Mucosa of gallbladder (tissue), 1 donor: ENCODE data around the gene DCN. TPM values are rescaled to one million over a fixed set of nuclear protein-coding genes. Genes with fewer than 3 reads are reported as not detected.

ENCODE experiments used
- DNase-seq: peaks from one replicate; pipeline ENCODE4 v3.0.0-alpha.2; 2020; ENCODE audit warnings: low spot score
- total RNA-seq: library from RNA; stranded (reverse); gene quantifications from one replicate; pipeline ENCODE4 v1.2.1, GENCODE V29; 2021
- donor health status: DM: no; HTN: no; CAD: no.

DCN gene
- total RNA-seq, 1 donor from 2014 or later, result 387 TPM

DNA sequence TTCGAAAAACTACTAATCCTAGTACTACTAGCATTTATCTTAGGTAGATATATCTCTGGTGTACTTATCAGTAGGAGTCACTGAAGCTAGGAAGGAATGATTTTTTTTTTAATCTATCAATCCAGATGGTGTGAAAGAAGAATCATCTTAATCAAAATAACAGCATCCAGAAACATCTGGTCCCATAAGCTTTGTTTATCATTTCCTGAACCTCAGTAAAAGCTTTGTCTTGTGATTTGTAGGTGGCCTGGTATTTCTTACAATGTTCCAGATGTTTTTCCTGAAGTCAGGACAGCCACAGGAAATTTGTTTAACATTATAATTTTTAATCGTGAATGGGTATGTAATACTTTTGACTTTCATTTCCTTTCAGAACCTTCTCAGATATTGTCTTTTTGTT lies 43.3 kb downstream of the DCN start:
- DNase-seq, result no peak

DNA sequence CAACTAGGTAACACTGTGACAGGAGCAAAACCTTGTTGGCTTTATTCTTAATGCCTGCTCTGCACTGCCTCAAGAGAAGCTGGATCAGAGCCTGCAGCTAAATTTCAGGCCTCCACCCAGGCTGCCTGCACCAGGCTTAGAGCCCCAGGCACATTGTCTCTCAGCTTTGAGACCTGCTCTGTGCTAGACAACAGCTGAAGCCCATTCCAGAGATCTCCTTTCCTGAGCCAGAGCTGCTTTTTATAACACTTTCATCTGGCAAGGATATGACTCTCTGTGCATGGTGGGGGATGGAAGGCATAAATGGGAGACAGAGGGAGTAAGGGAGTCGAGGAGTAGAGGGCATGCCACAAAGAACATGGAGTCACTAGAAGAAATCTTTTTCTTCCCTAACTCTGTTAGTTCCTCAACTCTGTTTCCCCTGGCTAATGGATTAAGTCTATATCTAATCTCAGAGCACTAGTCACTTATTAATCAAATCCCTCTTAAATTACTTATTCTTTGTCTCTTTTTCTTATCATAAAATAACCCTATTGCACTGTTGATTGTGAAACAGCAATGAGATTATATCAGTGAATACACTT lies 44.2 kb downstream of the DCN start:
- no peak for DNase-seq

DNA sequence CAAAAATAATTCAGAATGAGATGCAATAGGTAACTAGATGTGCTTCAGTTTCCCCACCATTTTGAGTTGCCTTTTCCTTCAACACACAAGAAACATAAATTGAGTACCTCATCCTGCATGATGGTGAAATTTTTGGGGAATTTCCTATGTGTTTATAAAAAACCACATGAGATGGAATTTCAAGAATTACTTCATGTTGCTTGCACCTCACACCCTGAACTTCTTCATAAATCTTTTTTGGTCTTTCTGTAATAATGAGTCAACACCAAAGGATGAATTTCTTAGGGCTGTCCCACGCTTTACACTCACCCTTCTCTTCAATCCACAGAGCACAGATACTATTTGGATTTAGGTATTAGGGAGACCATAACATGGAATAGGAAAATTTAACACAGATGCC lies 48.7 kb downstream of the DCN start:
- DNase-seq, result no peak

DNA sequence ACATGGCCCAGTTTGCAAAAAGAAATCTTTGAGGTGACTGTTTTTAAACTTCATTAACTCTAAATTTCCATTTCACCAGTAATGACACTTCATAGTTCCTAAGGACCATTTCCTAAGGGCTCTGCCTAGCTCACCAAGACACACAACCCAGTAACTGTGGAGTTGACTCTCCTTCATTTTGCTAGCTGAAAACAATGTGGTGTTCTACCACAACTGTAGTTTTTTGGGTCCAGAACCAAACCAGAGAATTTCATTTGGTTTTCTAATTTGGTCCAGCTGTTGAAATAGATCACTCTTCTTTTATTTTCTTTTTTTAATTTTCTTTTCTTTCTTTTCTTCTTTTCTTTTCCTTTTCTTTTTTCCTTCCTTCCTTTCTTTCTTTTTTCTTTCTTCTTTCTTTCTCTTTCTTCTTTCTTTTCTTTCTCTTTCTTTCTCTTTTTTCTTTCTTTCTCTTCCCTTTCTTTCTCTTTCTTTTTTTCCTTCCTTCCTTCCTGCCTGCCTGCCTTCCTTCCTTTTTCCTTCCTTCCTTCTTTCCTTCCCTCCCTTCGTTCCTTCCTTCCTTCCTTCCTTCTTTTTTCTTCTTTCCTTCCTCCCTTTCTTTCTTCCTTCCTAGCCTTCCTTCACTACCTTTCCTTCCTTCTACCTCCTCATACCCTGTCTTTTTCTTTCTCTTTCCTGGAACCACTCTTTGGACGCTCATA lies 52.8 kb downstream of the DCN start:
- DNase-seq, result no peak

DNA sequence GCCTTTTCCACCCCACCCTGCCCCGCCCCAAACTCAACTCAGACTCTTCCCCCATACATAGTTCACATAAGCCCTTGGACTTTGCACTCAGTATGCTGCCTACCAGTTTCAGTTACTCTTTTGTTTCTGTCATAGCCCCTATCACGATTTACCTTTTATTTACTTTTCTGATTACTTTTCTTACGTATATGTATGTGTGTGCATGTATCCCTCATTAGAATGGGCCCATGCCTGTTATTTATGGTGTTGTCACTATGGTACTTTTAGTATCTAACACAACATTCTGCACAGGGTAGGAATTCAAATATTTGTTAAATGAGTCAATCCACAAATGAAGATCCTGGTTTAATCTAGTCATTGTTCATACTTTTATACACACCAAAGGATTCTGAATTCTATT lies 54.9 kb downstream of the DCN start:
- no peak for DNase-seq

- no peak for DNase-seq
These were observed 55.3 kb downstream of the DCN start for GRCh38 chr12:91127306-91127705.

GRCh38 chr12:91126516-91126915 lies 56.1 kb downstream of the DCN start:
- DNase-seq, result no peak

- no peak for DNase-seq
These were observed 59.2 kb downstream of the DCN start for GRCh38 chr12:91123236-91123916.

DNA sequence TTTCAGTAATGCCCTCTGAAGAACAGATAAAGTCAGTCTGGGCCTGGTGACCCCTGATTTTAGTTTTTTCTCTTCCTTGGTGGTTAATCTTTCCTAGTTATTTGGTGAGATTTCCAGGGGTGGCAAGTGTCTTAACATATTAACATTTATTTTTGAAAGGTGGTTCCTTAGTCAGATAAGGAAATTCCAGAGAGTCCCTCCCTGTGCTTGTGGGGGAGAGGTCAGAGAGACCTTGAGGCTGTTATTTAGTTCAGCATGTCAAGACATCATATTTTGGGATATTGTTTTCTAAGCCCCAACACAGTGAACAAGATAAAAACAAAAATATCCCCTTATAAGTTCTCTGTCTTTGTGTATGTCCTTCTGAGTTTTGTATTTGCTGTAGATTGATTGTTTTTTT lies 61.8 kb downstream of the DCN start:
- no peak for DNase-seq

DNA sequence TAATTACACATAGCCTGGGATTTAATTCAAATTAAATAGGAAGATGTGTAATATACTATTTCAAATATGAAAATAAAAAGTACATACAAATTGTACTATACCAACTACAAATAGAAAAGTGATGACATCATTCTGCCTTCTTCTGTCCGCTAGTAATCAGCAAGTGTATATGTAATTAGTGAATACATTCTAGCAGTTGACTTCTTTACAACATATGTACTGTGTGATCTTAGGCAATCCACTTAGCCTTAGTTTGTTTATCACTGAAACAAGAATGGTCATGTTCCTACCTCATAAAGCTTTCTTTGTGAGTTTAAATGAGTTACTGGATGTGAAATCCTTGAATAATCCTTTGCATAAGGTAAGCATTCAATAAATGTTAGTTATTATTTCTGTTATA lies 63.5 kb downstream of the DCN start:
- no peak for DNase-seq

- DNase-seq, result no peak
These were observed 69.0 kb downstream of the DCN start for GRCh38 chr12:91113621-91114020.

DNA sequence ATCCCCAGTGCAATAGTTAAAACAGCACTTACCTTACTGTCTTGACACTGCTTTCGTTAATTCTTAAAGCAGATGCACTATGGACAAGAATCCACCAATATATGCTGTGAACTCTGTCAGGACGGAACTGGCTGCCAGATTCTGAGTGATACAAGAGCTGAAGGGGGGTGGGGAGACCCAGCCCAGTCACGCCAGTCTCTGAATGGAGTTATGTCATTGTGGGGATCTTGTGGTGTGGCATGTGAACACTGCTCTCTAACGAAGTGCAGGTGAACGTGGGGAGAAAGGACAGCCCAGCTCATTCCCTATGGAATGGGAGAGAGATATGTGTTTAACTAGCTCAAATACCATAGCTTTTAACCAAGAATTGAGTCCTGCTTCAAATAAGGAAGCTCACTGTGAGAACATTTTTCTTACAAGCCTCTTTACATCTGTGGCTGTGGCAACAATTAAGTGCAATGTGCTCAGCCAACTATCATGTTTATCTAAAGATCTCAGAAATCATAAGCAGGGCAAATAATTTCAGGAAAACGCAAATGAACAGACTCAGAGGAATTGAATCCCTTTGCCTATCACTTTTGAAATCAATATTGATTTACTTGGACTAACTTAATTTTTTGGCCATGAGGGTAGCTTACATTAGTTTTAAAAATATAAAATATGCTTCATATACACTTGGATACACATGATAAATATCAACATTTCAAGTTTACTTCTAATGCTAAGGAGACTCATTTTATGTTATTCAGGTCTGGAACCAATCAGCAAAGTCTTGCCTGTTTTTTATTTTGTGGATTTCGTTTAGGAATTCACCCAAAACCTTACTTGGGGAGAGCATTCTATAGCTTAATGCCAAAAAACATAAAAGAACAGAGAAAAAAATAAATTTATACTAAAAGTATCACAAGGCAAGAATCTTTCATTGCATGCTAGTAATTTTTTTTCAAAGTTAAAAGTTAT lies 71.0 kb downstream of the DCN start, which contains the start of gene LUM:
Gene LUM, minus strand, starts transcription at position 129 of the 960 bp plus-strand sequence. CDS start 2,515 bp downstream, outside the sequence.
- peak; percentile 20 for DNase-seq

GRCh38 chr12:91110311-91110924 lies 72.2 kb downstream of the DCN start:
- no peak for DNase-seq

DNA sequence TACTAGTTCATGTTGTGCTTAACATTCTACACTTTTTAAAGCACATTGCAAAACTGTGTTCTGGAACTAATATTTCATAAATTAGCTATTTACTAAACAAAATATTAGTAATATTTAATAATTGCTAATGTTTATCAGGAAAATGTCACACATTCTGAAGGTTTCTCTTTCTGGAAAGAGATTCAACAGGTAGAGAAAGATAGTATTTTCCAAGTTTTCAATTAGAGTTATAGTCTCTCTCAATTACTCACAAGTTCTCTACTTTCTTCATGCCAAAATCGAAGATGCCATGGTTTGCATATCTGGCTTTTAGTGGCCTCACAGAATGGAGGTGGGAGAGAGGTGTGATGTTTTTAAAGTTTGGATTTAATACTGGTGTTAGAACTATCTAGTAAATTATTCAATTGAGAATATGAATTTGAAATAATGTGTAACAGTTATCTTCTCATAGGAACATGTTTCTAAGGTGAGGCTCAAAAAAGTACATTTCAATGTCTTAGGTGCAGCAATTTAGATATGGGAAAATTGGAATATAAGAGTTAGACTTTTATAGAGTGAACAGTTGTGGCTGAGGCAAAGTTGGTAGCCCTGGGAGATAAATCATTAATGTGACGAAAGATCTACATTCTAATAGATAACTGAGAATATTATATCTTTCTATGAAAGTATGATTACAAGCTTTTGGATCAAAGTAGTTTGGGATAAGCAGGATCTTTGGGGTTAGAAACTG lies 72.9 kb downstream of the DCN start:
- no peak for DNase-seq

DNA sequence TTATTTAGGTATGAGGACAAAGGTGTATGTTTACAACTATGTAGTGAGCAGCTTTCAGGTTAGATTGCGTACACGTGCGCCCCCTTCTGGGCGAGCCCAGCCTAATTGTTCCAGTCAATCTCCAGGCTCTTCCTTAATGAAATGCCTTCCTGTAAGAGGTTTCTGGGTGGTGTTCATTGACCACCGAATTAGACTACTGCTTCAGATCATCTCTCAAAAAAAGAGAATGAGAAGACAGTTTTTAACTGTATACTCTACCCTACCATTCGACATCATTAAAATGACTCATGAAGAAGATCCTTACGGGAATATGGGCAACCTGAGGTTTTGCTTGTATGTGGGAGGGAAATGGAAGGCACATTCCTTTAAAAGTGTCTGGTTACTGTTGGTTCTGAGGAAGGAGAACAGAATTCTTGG lies 73.5 kb downstream of the DCN start:
- peak; percentile 70 for DNase-seq

- no peak for DNase-seq
These were observed 74.3 kb downstream of the DCN start for GRCh38 chr12:91108196-91108755.

DNA sequence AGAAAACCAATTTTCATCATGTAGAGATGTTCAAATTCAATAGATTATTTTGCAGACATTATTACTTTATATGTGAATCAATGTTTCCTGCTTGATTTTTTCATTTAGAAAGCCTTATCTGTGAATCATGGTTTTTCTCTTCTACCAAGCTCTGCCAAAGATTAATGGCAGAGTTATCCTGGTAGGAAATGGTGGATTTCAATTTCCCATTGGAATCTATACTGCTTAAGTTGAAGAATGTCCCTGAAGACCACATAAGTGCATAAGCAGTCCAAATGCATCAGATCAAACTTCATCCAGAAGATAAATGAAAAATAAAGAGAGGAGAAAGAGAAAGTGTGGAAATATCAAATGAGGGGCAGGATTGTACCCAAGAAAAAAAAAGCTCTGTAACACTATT lies 76.3 kb downstream of the DCN start:
- DNase-seq, result no peak

DNA sequence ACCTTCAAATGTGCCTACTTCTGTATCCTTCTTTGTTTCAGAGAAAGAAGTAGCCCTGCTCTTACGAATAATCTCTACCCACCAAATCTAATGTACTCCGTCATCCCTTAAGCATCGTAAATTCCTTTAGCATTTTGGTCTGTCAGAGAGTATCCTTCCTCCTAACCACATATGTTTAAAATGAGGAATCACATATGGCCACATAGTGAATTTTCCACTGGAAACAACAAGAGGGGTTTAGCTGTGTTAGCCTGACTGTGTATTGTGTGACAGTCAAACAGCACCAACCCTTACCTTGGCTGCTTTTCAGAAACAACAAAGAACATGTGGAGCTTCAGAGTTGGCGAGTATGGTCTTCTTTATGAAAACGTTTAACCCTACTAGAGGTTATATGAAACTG lies 76.8 kb downstream of the DCN start:
- DNase-seq, result no peak

GRCh38 chr12:91104812-91105466 lies 77.7 kb downstream of the DCN start:
- no peak for DNase-seq

DNA sequence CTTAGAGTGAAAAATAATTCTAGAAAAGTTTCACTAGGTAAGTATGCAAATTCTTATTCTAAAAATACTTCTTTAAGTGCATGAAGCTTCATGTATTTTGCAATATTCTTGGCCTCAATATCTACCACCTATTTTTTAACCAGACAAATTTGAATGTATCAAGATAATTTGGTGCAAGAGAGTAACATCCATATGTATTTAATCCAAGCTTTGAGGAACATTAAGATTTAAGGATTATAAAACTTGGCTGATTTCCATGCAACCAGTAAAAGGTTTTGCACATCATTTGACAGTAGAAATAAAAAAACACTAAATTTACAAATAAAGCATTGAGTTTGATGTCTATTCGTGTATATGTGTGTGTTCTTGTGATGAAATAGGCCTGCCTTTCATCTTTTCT lies 79.0 kb downstream of the DCN start:
- DNase-seq, result no peak
